Measurements from ENCODE around the gene NR2C2. TPM values are rescaled to one million over a fixed set of nuclear protein-coding genes. Genes with fewer than 3 reads are reported as not detected.

The NR2C2 gene
- total RNA-seq, 2 donors from 2014 or later: 33.8 to 41.3 TPM

- intact Hi-C loops (cut with DNase I): no loop called here
- Histone ChIP-seq H3K9ac (ENCODE audit: low read depth in 2 of 2, low read length in 2 of 2) (no peak overlapping the region), H3K27me3 (no peaks in the 10 kb centered on the region), H3K36me3 (no peaks in the 10 kb centered on the region), H3K27ac (no peak overlapping the region), H3K4me3 (no peak overlapping the region), H3K9me3 (no peaks in the 10 kb centered on the region), H3K4me1 (no peaks in the 10 kb centered on the region)
- TF ChIP-seq CTCF (IDR thresholded peaks at IDR 0.05): no peak
- no peak for DNase-seq
Measured at GRCh38 chr3:14913071-14913925, 34.1 kb upstream of the NR2C2 start.

DNA sequence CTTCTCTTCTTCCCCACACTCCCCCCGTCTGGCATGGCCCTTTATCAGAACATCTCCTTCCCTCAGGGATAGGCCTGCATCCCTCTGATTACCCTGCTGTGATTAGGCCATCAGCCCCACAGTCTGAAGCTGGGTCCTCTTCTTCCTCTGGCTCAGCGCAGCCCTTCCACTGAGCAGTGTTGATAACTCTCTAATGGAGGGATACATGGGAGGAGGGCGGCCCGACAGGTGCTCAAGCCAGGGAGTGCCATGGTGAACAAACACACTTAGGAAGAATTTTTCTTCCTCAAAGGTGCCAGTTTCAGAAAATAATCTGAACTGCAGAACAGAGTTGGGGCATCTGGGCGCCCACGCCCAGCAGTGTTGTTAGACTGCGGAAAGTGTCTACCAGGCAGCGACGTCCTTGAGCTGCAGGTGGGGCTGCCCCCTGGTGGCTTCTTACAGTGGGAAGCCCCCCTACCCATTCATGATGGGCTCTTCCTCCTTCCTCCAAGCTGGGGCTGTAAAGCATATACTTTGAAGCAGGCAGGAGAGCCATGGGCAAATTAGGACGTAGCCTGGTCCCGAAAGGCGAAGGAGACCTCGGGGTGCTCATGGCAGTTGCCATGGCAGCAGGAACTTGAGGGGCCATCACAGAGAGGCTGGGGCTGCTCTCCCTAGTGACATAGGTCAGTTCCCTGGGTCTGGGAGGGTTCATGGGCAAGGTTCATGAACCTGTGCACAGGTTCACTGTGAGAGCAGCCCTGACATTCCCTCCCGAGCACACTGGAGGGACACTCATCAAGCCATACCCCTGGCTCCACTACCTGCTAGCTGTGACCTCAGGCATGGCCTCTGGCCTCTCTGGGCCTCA lies 33.2 kb upstream of the NR2C2 start:
- H3K4me1 ChIP-seq: no peaks in the 10 kb centered on the region
- no peak for DNase-seq
- intact Hi-C loops (cut with DNase I): no loop called here
- no peak overlapping the region for H3K27ac ChIP-seq
- no peaks in the 10 kb centered on the region for H3K27me3 ChIP-seq
- H3K4me3 ChIP-seq: no peak overlapping the region
- no peaks in the 10 kb centered on the region for H3K9me3 ChIP-seq
- no peak for TF ChIP-seq CTCF (IDR thresholded peaks at IDR 0.05)
- no peaks in the 10 kb centered on the region for H3K36me3 ChIP-seq
- H3K9ac ChIP-seq (ENCODE audit: low read depth in 2 of 2, low read length in 2 of 2): no peak overlapping the region

DNA sequence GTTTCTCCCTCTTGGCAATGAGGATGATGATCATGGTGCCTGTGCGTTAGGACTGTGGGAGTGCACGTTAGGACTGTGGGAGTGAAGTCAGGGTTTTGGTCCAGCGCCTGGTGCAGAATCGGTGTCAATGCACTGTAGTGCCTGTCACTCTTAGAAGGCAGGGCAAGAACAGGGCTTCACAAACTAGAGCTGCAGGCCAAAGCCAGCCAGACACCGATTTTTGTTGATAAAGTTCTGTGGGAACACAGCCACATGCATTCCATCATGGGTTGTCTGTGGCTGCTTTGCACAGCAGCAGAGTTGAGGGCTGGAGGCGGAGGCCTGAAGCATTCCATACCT lies 32.6 kb upstream of the NR2C2 start:
- TF ChIP-seq CTCF (IDR thresholded peaks at IDR 0.05): no peak
- H3K4me3 ChIP-seq: no peak overlapping the region
- no peaks in the 10 kb centered on the region for H3K4me1 ChIP-seq
- no peaks in the 10 kb centered on the region for H3K9me3 ChIP-seq
- H3K27me3 ChIP-seq: no peaks in the 10 kb centered on the region
- H3K9ac ChIP-seq (ENCODE audit: low read depth in 2 of 2, low read length in 2 of 2): no peak overlapping the region
- no peak for DNase-seq
- no peaks in the 10 kb centered on the region for H3K36me3 ChIP-seq
- intact Hi-C loops (cut with DNase I): loop anchor here (5.0 kb wide), 1 partner anchor 57 kb away; no protein-coding TSS in a partner anchor
- no peak overlapping the region for H3K27ac ChIP-seq

- Histone ChIP-seq H3K9ac (ENCODE audit: low read depth in 2 of 2, low read length in 2 of 2) (no peak overlapping the region), H3K4me1 (no peaks in the 10 kb centered on the region)
Measured at GRCh38 chr3:14915636-14916222, 31.7 kb upstream of the NR2C2 start.

More at GRCh38 chr3:14915636-14916222, 31.7 kb upstream of the NR2C2 start:
- intact Hi-C loops (cut with DNase I): loop anchor here (5.0 kb wide), 1 partner anchor 58 kb away; no protein-coding TSS in a partner anchor
- Histone ChIP-seq H3K27me3 (no peaks in the 10 kb centered on the region), H3K36me3 (no peaks in the 10 kb centered on the region), H3K27ac (no peak overlapping the region), H3K9me3 (no peaks in the 10 kb centered on the region), H3K4me3 (no peak overlapping the region)
- DNase-seq: no peak
- no peak for TF ChIP-seq CTCF (IDR thresholded peaks at IDR 0.05)
